GM18870 (cell line): ENCODE data around the gene HCAR1.
"Not testable (repeated sequence)": the region's sequence is repeated elsewhere in the genome, so short reads cannot be mapped to it uniquely, and the experiment has no call there.

Experiments used
- ATAC-seq: cut with Tn5 transposase; IDR thresholded peaks from one replicate; pipeline ENCODE4 v1.9.1; 2021; ENCODE audit warnings: moderate library complexity; ENCODE audit not compliant: unreplicated experiment

HCAR1 gene

GRCh38 chr12:122730215-122731014 is at the start of gene HCAR1:
HCAR1 (minus strand) TSS chr12:122730844; CDS start chr12:122730339, 505 bp downstream.
- no peak for ATAC-seq

- ATAC-seq: no peak
Observed at GRCh38 chr12:122757568-122757967, 26.9 kb upstream of the HCAR1 start.

GRCh38 chr12:122754790-122755189 is 24.1 kb upstream of the HCAR1 start:
- no peak for ATAC-seq

- ATAC-seq: no peak
Observed at GRCh38 chr12:122753319-122753650, 22.6 kb upstream of the HCAR1 start.

GRCh38 chr12:122752464-122753318 is 22.0 kb upstream of the HCAR1 start, which contains the start of gene DENR:
DENR (plus strand) TSS chr12:122752824; CDS start chr12:122753702, 878 bp downstream.
- ATAC-seq: peak; percentile 89

- not testable (repeated sequence) for ATAC-seq
Observed at GRCh38 chr12:122750781-122751515, 20.3 kb upstream of the HCAR1 start.

GRCh38 chr12:122749569-122750332 is 19.1 kb upstream of the HCAR1 start:
- ATAC-seq: no peak

GRCh38 chr12:122747224-122748135 is 16.8 kb upstream of the HCAR1 start:
- no peak for ATAC-seq

- ATAC-seq: no peak
Observed at GRCh38 chr12:122743895-122744525, 13.4 kb upstream of the HCAR1 start.

GRCh38 chr12:122740351-122740750 is 9.7 kb upstream of the HCAR1 start:
- ATAC-seq: no peak

GRCh38 chr12:122738571-122738970 is 7.9 kb upstream of the HCAR1 start:
- no peak for ATAC-seq

- no peak for ATAC-seq
Observed at GRCh38 chr12:122732611-122733010, 2.0 kb upstream of the HCAR1 start.

GRCh38 chr12:122732170-122732569 is 1.5 kb upstream of the HCAR1 start:
- ATAC-seq: no peak

- ATAC-seq: no peak
Observed at GRCh38 chr12:122729583-122730214, 945 bp downstream of the HCAR1 start.

- peak; percentile 49 for ATAC-seq
Observed at GRCh38 chr12:122726080-122726558, 4.5 kb downstream of the HCAR1 start.

GRCh38 chr12:122725452-122726079 is 5.1 kb downstream of the HCAR1 start:
- ATAC-seq: no peak

GRCh38 chr12:122724641-122725243 is 5.9 kb downstream of the HCAR1 start:
- no peak for ATAC-seq
